ENCODE measurements around the gene SIGLEC7. TPM values are rescaled to one million over a fixed set of nuclear protein-coding genes. Genes with fewer than 3 reads are reported as not detected.
A peak's percentile ranks its signal among the peaks of the same experiment; 100 is the strongest.
"Not testable (repeated sequence)": the region's sequence is repeated elsewhere in the genome, so short reads cannot be mapped to it uniquely, and the experiment has no call there.

SIGLEC7 gene
- total and polyA plus RNA-seq, 10 donors = 6.8 to 59.9 (median 26.5) TPM

GRCh38 chr19:51168564-51169282 is 26.6 kb downstream of the SIGLEC7 start:
- no peak overlapping the region for H3K27ac ChIP-seq
- H3K36me3 ChIP-seq = no peaks in the 10 kb centered on the region
- no peaks in the 10 kb centered on the region for H3K9me3 ChIP-seq
- peaks cover 0 to 33% (median 17%) of the 10 kb centered on the region in 6 donors for H3K4me1 ChIP-seq
- H3K27me3 ChIP-seq (replicated peaks in 1 of 7) = peaks cover 0 to 46% (median 0%) of the 10 kb centered on the region in 7 donors
- intact Hi-C loops (cut with DNase I; ENCODE audit: low total_unique reads) = no loop called here
- DNase-seq = no peak
- no peak overlapping the region for H3K4me3 ChIP-seq
- 76 to 92% (median 82%) methylated on average over 13 of the region's 13 CpGs for WGBS, 5 donors
- no peak for TF ChIP-seq POLR2AphosphoS5 (IDR thresholded peaks at IDR 0.05)
- TF ChIP-seq CTCF (IDR thresholded peaks at IDR 0.05 in 8 of 11, conservative IDR thresholded peaks at IDR 0.05 in 3 of 11) = no peak
- TF ChIP-seq POLR2A (IDR thresholded peaks at IDR 0.05) = no peak

GRCh38 chr19:51169283-51169918 is 27.3 kb downstream of the SIGLEC7 start:
- H3K4me3 ChIP-seq; intact Hi-C loops (cut with DNase I; ENCODE audit: low total_unique reads); H3K36me3 ChIP-seq; H3K27ac ChIP-seq; H3K9me3 ChIP-seq: not testable (repeated sequence)
- DNase-seq = peak; percentile 86
- peaks cover 0 to 48% (median 0%) of the 10 kb centered on the region in 7 donors for H3K27me3 ChIP-seq (replicated peaks in 1 of 7)
- TF ChIP-seq CTCF (IDR thresholded peaks at IDR 0.05 in 8 of 11, conservative IDR thresholded peaks at IDR 0.05 in 3 of 11) = peak; percentile 65 to 95 (median 88)
- H3K4me1 ChIP-seq = peaks cover 0 to 33% (median 17%) of the 10 kb centered on the region in 6 donors
- WGBS, 5 donors = 7 to 31% (median 11%) methylated on average over 11 of the region's 11 CpGs

- Histone ChIP-seq H3K9me3 (no peaks in the 10 kb centered on the region), H3K4me1 (peaks cover 0 to 24% (median 12%) of the 10 kb centered on the region in 6 donors), H3K4me3 (no peak overlapping the region), H3K36me3 (no peaks in the 10 kb centered on the region), H3K27ac (no peak overlapping the region), H3K27me3 (replicated peaks in 1 of 7) (peaks cover 0 to 42% (median 0%) of the 10 kb centered on the region in 7 donors)
- intact Hi-C loops (cut with DNase I; ENCODE audit: low total_unique reads) = no loop called here
- DNase-seq = no peak
- WGBS, 5 donors = 73 to 95% (median 84%) methylated on average over 2 of the region's 2 CpGs
- TF ChIP-seq POLR2A (IDR thresholded peaks at IDR 0.05) (no peak), CTCF (IDR thresholded peaks at IDR 0.05 in 8 of 11, conservative IDR thresholded peaks at IDR 0.05 in 3 of 11) (no peak), POLR2AphosphoS5 (IDR thresholded peaks at IDR 0.05) (no peak)
These were observed 30.1 kb downstream of the SIGLEC7 start for GRCh38 chr19:51172223-51172622.

DNA sequence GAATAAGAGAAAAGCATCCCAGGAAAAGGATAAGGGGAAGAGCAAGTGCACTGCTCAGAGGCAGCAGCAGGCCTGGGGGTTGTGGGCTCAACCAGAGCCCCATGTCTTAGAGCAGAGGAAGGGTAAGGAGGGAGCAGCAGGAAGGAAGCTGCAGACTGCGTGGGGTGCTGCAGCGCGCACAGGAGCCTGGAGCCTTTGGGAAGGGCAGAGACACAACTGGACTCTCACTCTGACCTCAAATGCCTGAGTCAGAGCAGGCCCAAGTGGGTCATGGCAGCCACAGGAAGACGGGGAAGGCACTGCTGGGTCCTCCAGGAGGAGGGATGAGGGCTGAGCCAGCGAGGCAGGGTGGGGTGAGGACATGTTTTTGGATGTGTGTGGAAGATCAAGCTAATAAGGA is 31.6 kb downstream of the SIGLEC7 start:
- Histone ChIP-seq H3K4me3 (no peak overlapping the region), H3K27me3 (replicated peaks in 1 of 7) (peaks cover 0 to 28% (median 0%) of the 10 kb centered on the region in 7 donors), H3K9me3 (no peaks in the 10 kb centered on the region), H3K36me3 (no peaks in the 10 kb centered on the region), H3K4me1 (peaks cover 0 to 9% (median 6%) of the 10 kb centered on the region in 6 donors), H3K27ac (no peak overlapping the region)
- DNase-seq = no peak
- WGBS, 5 donors = 36 to 57% (median 46%) methylated on average over 5 of the region's 5 CpGs
- TF ChIP-seq POLR2A (IDR thresholded peaks at IDR 0.05) (no peak), POLR2AphosphoS5 (IDR thresholded peaks at IDR 0.05) (no peak), CTCF (IDR thresholded peaks at IDR 0.05 in 8 of 11, conservative IDR thresholded peaks at IDR 0.05 in 3 of 11) (no peak)
- intact Hi-C loops (cut with DNase I; ENCODE audit: low total_unique reads) = no loop called here

Data from spleen (tissue), 11 donors.